Left ventricle myocardium inferior (tissue), 1 donor: ENCODE measurements around the gene NANOS2. TPM values are rescaled to one million over a fixed set of nuclear protein-coding genes. Genes with fewer than 3 reads are reported as not detected.

Source experiments
- DNase-seq: peaks from one replicate; pipeline ENCODE4 v3.0.0-alpha.2; 2020
- H3K27ac ChIP-seq: fragments of 200-600 bp; replicated peaks from 2 replicates; pipeline ENCODE4 v1.8.0; 2021
- H3K27me3 ChIP-seq: fragments of 200-600 bp; 2 replicates; pipeline ENCODE4 v1.8.0; 2021; ENCODE audit warnings: low read depth
- H3K36me3 ChIP-seq: fragments of 200-600 bp; 2 replicates; pipeline ENCODE4 v1.8.0; 2021
- H3K4me1 ChIP-seq: fragments of 200-600 bp; 2 replicates; pipeline ENCODE4 v1.8.0; 2021
- H3K4me3 ChIP-seq: fragments of 200-600 bp; 2 replicates; pipeline ENCODE4 v1.8.0; 2021; ENCODE audit warnings: mild to moderate bottlenecking, moderate library complexity
- H3K9me3 ChIP-seq: fragments of 200-600 bp; replicated peaks from 2 replicates; pipeline ENCODE4 v1.8.0; 2021
- CTCF ChIP-seq: fragments of 200-600 bp; IDR thresholded peaks from 2 replicates; pipeline ENCODE4 v1.8.0; 2021; ENCODE audit warnings: antibody characterized with exemption, mild to moderate bottlenecking, borderline replicate concordance
- intact Hi-C: fragments of 100-400 bp; cut with micrococcal nuclease; formaldehyde crosslinking; loops from one replicate; pipeline ENCODE4 v1.11.0; 2022
- long read RNA-seq: library from polyadenylated mRNA; unstranded; transcript quantifications from one replicate; pipeline ENCODE4 v2.0.0, GENCODE V29; 2021
- total RNA-seq: library from RNA; stranded (reverse); fragmentation: NEBNext Ultra II Directional; extraction: Animal tissue kit (Norgen Biotek cat#: 25700); gene quantifications from one replicate; pipeline ENCODE4 v1.2.1, GENCODE V29; 2021
- donor health status: DM: no; HTN: yes; CAD: no; lungs with severe emphysema.

Gene NANOS2
- total RNA-seq, result not detected
- long read RNA-seq, result 0 reads

- intact Hi-C loops, result loop anchor here (10.0 kb wide), 1 partner anchor 91 kb away; no protein-coding TSS in a partner anchor
- DNase-seq, result no peak
Observed at GRCh38 chr19:45913874-45914830, at the start of gene NANOS2. TSS of gene NANOS2 (minus strand) at chr19:45914778. CDS start at chr19:45914693, 85 bp downstream.

GRCh38 chr19:45962021-45962420 is 47.4 kb upstream of the NANOS2 start:
- DNase-seq, result no peak
- no peak for TF ChIP-seq CTCF
- no peaks in the 10 kb centered on the region for H3K36me3 ChIP-seq
- H3K9me3 ChIP-seq, result no peaks in the 10 kb centered on the region
- intact Hi-C loops, result no loop called here
- H3K4me1 ChIP-seq, result peaks cover 37% of the 10 kb centered on the region
- H3K27me3 ChIP-seq, result peaks cover 68% of the 10 kb centered on the region
- H3K27ac ChIP-seq, result peak overlapping the region; percentile 86
- no peak overlapping the region for H3K4me3 ChIP-seq

More at GRCh38 chr19:45913874-45914830, at the start of gene NANOS2:
- peak; percentile 33 for TF ChIP-seq CTCF
- H3K27ac ChIP-seq, result no peak within 1 kb of the TSS
- no peak within 1 kb of the TSS for H3K4me3 ChIP-seq
- H3K9me3 ChIP-seq, result no peaks in the 10 kb centered on the region
- H3K27me3 ChIP-seq, result peaks cover 77% of the 10 kb centered on the region
- no peaks in the 10 kb centered on the region for H3K4me1 ChIP-seq
- H3K36me3 ChIP-seq, result no peaks in the 10 kb centered on the region

- DNase-seq, result no peak
- intact Hi-C loops, result no loop called here
- no peaks in the 10 kb centered on the region for H3K9me3 ChIP-seq
- H3K27ac ChIP-seq, result peak overlapping the region; percentile 86
- no peak for TF ChIP-seq CTCF
- peaks cover 68% of the 10 kb centered on the region for H3K27me3 ChIP-seq
- H3K4me3 ChIP-seq, result no peak overlapping the region
- no peaks in the 10 kb centered on the region for H3K36me3 ChIP-seq
- H3K4me1 ChIP-seq, result peaks cover 46% of the 10 kb centered on the region
Observed at GRCh38 chr19:45960595-45961235, 46.1 kb upstream of the NANOS2 start.

- DNase-seq, result no peak
- Histone ChIP-seq H3K9me3 (no peaks in the 10 kb centered on the region), H3K27me3 (peaks cover 64% of the 10 kb centered on the region), H3K27ac (peak overlapping the region; percentile 86), H3K4me1 (peaks cover 58% of the 10 kb centered on the region), H3K4me3 (no peak overlapping the region), H3K36me3 (no peaks in the 10 kb centered on the region)
- intact Hi-C loops, result no loop called here
- no peak for TF ChIP-seq CTCF
Observed at GRCh38 chr19:45959517-45960025, 45.0 kb upstream of the NANOS2 start.

GRCh38 chr19:45958769-45959516 is 44.4 kb upstream of the NANOS2 start:
- H3K9me3 ChIP-seq, result no peaks in the 10 kb centered on the region
- intact Hi-C loops, result no loop called here
- peaks cover 64% of the 10 kb centered on the region for H3K4me1 ChIP-seq
- peaks cover 70% of the 10 kb centered on the region for H3K27me3 ChIP-seq
- H3K27ac ChIP-seq, result peak overlapping the region; percentile 86
- no peak for DNase-seq
- no peak overlapping the region for H3K4me3 ChIP-seq
- H3K36me3 ChIP-seq, result no peaks in the 10 kb centered on the region
- TF ChIP-seq CTCF, result no peak
